ENCODE data around the gene MED15. TPM values are rescaled to one million over a fixed set of nuclear protein-coding genes. Genes with fewer than 3 reads are reported as not detected.
"Not testable (repeated sequence)": the region's sequence is repeated elsewhere in the genome, so short reads cannot be mapped to it uniquely, and the experiment has no call there.

MED15 gene
- total RNA-seq, 1 donor from 2014 or later, result 149 TPM

DNA sequence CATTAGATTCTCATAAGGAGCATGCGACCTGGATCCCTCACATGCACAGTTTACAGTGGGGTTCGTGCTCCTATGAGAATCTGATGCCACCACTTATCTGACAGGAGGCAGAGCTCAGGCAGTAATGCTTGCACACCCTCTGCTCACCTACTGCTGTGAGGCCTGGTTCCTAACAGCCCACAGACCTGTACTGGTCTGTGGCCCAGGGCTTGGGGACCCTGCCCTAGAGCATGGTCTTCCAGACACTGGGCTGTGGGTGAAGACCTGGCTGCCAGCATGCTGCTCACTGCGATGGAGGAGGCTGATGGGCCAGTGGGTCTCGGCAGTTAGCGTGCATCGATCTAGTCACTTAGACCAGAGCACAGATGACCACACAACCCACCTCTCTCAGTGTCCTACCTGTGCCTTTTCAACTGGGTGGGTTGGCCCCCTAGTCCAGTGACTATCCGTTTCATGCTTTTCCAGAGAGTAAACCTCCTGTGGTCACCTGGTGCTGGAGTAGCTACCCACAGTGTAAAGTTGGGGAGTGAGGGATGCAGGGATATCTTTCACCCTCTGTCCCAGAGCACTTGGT, 21.1 kb downstream of the MED15 start:
- intact Hi-C loops (cut with micrococcal nuclease), result no loop called here

DNA sequence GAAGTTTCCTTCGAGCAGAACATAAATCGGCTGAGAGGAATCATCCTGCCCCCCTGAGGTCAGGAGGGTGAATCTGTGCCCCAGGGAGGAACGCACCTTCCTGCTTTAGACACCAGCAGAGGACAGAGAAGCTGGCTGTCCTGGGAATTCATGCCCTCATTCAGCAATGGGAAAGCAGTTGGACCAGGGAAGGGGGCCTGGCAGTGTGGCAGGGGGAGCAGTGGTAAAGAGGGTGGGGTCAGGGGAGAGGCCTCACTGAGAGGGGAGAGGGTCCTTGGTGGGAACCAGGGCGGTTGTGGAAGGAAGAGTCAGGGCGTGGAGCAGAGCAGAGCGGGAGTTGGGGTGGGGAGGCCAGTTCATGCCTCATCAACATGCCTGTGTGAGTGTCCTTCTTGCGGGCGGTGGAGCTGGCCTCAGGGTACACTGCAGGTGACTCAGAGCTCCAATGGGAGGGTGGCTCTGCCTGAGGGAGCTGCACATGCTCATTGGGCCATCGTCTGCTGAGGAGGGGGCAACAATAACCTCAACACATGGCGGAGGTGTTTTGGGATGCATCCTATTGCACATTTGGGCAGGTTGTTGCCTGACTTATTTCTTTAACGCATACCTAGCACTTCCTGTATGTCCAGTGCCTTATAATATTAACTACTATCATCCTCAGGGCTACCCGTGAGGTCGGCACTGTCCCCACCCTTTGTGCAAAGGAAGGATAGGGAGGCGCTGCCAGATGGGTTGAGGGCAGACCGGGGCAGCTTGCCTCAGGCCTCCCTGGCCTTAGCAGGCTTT, 23.2 kb downstream of the MED15 start:
- intact Hi-C loops (cut with micrococcal nuclease), result no loop called here

DNA sequence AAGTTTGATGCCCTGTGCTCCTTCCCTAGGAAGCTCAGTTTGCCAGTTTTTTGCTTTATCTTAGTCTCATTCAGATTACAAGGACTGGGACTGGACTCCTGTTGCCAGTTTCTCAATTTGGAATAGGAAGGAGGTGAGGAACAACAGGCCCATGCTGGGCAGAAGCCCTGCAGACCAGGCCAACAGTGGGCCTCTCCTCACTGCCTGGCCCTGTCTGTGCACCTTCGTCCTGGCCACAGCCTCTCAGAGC, 23.7 kb downstream of the MED15 start:
- intact Hi-C loops (cut with micrococcal nuclease), result no loop called here

DNA sequence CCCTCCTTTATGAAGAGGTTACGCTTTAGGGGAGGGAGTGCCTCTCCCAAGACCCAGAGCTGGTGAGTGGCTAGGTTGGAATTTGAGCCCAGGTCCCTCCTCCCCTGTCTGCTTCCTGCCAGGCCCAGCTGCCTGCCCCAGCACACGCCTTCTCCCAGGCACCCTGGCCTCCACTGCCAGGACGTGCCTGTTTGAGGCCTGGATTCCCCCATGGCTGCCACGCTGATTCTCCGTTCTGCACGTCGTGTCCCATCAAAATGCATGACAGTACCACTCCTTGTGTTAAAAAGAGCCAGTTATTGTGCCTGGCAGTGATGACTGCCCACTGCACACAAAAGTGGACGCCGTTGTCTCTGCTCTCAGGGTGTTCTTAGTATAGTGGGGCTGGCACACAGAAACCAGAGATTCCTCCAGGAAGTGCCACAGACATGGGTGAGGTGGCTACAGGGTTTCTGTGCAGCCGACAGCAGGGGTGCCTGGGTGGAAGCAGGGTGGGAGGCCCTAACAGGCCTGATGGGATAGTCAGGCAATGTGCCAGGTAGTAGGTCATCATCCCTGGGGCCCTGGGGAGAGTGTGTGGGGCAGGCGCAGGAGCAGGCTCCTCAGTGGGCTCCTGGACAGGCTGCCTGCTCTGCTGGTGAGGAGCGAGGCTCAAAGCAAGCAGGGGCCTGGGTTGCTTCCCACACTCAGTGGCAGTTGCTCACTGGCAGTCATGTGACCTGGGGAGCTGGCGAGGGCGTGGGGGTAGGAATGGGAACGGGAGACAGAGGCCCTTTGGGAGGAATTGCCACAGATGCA, 24.2 kb downstream of the MED15 start:
- intact Hi-C loops (cut with micrococcal nuclease), result no loop called here

DNA sequence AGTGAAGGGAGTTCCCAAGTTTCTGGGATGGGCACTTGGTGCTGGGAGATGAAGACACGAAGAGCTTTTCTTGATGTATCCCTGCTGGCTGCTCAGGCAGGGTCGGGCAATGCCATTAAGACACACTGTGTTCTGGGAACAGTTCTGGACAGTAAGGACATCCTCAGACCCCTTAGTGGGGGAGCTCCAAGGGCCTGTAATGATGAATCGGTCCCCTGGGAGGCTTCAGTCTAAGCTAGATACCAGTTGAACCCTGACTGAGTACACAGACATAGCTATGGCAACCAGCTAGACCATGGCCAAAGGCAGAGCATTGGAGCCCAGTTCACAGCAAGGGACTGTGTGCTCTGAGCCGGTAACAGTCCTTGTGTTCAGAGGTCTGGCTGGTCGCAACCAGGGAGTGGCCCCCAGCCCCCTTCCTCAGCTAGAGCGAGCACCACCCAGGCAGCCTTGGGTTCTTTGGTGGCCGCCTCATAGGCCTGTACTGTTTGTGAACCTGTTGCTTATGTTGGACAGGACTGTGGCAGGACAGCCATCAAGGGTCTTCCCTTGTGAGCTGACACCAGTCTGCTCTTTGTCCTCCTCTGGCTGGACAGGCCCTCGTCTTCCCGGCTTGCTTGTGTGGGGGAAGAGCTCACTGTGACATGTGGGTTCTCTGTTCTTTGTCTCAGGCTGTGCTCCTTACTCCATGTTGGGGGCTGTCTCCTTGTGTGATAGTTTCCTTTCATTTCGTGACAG, 25.0 kb downstream of the MED15 start:
- intact Hi-C loops (cut with micrococcal nuclease), result no loop called here

DNA sequence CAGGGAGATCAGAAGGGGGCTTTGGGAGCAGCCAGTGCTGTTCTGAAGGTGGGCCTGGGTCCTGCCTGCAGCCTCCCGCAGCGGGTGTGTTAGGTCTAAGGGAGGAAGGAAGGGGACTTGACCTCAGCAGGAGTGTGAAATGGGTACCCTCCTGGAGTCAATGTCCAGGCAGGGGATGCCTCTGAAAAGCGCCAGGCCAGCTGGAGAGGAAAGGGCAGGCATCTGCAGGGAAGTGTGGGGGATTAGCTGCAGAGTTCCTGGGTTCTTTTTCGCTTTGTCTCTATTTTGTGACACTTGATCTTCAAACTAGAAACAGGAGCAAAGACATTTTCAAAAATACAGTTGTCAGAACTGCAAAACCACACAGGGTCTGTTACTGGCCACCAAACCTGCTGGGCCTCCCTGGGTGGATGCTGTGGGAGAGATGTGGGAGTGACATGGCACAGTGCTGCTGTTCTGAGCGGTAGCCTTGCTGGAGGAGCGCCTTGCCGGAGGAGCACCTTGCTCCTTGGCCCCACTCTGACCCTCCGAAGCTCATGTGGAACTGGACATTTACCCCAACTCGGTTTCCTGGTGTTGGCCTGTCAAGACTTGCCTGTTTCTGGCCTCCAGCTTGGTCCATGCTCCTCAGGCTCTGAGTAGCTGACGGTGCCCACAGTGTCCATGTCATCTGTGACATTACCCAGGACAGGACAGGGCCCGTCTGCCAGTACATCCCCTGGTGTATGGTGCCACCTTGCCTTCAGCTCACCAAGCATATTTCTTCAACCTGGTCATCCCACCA, 25.9 kb downstream of the MED15 start:
- intact Hi-C loops (cut with micrococcal nuclease), result no loop called here

DNA sequence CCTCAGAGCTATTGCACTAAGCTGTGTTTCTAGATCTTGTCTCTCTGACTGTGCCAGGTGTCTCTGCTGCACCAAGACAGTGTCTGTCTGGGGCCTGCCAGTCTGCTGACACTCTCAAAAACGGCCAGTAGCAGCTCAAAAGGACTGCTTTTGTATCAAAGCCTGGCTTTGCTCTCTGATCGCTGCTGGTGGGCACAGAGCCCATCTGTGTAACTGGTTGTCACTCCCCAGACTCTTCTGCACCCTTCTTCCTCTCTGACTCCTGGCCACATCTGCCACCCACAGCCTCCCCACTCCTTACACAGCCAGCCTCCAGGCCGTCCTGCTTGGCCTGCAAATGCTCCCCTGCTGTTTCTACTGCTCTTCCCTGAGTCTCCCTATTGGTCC, 26.5 kb downstream of the MED15 start:
- intact Hi-C loops (cut with micrococcal nuclease), result no loop called here

DNA sequence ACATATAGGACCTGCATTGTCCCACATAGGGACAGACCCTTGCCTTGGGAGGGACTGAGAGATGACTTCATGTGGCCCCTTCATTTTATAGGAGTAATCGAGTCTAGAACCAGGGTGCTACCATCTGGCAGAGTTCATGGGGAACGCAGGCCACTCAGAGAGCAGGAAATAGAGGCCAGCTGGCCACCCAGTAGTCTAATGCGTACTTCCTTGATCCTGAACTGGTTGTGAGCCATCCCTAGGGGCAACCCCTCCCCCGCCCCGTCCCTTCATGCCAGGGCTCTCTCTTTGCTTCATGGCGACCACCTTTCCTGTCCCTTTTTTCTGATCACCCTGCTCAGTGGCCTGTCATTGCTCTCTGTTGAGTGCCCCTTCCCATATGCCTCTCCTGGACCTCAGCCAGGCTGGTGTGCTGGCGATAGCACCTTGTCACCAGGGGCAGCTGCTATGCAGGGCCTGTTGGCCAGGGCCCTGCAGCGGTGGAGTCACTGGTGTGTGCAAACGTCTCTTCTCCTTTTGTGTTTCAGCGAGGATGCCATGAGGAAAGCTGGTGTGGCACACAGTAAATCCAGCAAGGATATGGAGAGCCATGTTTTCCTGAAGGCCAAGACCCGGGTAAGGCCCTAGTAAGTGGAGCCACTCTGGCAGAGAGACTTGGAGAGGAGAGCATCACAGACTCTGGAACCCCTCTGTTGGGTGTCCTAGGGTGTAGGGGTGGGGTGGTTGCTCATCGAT, 29.3 kb downstream of the MED15 start:
- intact Hi-C loops (cut with micrococcal nuclease), result no loop called here

DNA sequence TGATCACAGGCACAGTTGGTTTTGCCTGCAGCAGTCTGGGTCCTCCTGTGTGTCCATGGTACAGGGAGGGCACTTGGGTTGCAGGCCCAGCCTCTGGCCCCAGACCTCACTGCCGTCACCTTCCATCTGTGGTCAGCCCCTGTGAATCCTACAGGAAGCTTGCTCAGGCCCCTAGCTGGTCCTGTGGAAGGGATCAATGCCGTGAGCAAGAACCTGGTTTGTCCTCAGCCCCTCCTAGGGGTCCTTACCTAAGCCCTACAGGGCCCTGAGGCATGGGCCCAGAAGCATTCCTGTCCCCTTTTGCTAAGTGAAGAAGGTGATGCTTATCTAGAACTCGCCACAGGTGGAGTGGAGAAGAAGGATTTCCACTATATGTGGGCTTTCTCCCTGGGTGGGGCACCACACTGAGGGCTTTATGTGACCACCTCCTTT, 29.9 kb downstream of the MED15 start:
- intact Hi-C loops (cut with micrococcal nuclease), result no loop called here

DNA sequence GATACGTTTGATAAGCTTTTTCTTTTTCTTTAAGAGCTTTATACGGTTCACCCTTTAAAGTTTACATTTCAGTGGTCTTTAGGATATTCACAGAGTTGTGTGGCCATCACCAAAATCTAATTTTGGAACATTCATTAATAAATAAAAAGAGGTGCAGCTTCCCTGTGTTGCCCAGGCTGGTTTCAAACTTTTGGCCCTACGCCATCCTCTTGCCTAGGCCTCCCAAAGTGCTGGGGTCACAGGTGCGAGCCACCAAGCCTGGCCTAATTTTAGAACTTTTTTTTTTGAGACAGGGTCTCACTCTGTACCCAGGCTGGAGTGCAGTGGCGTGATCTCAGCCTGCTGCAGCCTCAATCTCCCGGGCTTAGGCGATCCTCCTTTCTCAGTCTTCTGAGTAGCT, 30.6 kb downstream of the MED15 start:
- intact Hi-C loops (cut with micrococcal nuclease), result no loop called here

DNA sequence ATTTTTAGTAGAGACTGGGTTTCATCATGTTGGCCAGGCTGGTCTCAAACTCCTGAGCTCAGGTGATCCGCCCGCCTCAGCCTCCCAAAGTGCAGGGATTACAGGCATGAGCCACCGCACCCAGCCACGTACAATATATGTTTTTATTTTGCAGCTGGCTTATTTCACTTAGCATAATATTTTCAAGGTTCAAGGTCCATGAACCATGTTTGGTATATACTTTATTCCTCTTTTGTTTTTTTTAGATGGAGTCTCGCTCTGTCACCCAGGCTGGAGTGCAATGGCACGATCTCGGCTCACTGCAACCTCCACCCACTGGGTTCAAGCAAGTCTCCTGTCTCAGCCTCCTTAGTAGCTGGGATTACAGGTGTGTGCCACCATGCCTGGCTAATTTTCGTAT, 31.5 kb downstream of the MED15 start:
- intact Hi-C loops (cut with micrococcal nuclease), result not testable (repeated sequence)

DNA sequence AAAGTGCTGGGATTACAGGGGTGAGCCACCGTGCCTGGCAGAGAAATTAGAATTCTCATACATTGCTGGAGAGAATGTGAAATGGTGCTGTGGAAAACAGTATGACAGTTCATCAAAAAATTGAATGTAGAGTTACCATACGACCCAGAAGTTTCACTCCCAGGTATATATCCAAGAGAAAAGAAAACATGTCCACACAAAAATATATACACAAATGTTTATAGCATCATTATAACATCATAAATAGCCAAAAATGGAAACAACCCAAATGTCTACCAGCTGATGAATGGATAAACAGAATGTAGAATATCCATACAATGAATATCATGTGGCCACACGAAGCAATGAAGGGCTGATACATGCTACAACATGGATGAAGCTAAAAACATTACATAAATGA, 34.6 kb downstream of the MED15 start:
- intact Hi-C loops (cut with micrococcal nuclease), result no loop called here

DNA sequence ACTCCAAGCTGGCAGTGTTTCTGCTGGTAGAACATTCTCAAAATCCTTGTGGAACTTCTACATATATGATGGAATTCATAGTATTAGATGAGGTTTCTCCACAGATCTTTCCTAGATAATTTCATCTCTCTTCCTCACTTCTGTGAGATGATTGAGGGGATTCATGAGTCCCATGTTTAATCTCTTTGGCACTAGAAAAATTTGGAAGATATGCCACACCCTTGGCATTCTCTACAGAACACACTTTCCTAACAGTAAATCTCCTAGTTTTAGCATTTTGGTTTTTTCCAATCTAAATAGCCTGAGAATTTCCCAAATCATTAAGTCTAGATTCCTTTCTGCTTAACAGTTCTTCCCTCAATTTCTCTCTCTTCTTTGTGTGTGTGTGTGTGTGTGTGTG, 35.3 kb downstream of the MED15 start:
- intact Hi-C loops (cut with micrococcal nuclease), result no loop called here

DNA sequence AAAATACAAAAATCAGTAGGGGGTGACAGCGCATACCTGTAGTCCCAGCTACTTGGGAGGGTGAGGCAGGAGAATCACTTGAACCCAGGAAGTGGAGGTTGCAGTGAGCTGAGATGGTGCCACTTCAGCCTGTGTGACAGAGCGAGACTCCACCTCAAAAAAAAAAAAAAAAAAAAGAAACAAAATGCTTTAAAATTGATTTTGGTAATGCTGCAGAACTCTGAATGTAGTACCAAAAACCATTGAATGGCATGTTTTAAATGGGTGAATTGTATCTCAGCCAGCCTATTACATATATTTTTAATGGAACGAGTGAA, 37.9 kb downstream of the MED15 start:
- intact Hi-C loops (cut with micrococcal nuclease), result not testable (repeated sequence)

DNA sequence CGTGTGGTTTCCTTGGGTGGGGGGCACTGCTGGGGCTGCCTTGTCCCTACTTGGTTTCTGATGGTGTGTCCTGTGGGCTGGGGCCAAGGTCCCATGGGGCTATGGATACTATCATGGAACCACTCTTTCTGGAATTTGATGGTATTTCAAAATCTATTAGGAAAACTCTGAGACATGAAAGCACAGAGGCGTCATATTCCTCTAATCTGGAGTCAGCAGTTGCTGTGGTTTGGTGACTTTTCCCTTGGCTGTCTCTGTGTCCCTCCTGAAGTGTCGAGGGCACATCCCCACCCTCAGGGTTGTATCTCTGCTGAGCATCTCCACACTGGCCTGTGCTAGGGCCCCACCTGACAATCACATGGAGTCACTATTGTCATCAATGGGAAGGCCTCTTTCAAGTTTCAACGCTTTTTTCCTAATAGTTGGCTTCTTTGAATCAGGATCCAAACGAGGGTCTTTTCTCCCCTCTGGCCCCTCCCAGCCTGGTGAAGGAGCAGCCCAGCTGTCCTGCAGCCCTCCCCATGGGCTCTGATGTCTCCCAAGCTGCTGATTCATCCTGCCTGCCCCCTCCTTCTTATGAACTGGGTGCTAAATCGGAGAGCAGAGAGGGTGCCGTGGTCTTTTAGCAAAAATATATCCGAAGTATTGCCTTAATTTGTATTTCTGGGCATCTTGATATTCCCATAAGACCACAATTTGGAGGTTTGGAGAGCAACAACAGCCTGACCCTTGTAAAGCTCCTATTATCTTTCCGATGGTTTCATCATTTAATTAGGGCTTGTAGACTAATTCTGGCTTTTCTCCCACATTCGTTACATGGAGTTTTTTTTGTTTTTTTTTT, 38.5 kb downstream of the MED15 start:
- intact Hi-C loops (cut with micrococcal nuclease), result no loop called here

DNA sequence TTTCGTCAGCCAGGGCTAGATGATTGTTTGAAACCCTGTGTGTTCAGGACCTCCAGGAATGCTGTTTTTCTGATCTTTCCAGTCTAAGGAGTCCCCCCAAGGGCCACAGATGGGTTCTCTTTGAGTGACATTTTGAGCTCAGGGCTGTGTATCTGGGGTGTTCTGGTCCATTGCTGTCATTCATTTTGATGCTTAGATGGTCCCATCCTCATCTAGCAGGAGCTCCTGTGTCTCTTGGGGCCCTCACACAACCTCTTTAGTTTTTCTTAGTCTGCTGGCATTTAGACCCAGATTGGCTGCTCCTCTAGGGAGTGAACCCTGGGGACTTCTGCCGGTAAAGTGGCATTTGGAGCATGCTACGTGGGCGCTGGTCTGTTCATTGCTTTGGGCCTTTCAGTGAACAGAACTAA, 39.1 kb downstream of the MED15 start:
- intact Hi-C loops (cut with micrococcal nuclease), result no loop called here

DNA sequence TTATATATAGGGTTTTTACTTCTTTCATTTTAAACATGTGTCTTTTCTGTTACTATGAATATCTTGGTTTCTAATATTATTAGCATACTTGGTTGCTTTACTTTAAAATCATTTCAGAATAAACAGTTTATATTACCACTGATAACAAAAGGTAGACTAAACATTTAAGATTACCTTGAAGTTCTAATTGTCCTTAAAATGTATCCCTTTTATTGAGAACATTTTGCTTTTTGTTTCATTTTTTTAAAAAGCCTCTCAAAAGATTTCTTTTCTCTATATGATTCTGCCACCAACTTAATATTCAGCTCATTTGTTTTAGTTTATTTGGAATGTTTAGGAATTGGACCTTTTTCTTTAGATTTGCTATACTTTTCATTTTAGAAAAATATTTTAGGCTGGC, 39.6 kb downstream of the MED15 start:
- intact Hi-C loops (cut with micrococcal nuclease), result no loop called here

DNA sequence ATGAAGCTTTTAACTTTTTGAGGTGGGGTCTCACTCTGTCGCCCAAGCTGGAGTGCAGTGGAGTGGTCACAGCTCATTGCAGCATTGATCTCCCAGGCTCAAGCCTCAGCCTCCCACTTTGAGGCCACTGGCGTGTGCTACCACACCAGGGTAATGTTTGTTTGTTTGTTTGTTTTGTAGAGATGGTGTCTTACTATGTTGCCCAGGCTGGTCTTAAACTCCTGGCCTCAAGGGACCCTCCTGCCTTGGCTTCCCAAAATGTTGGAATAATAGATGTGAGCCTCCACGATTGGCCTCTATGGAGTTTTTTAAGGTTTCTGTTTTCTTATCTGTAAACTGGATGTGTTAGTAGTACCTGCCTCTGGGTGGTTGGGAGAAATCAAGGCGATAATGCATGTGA, 41.4 kb downstream of the MED15 start:
- intact Hi-C loops (cut with micrococcal nuclease), result loop anchor here (1.0 kb wide), 1 partner anchor 8 kb away; no protein-coding TSS in a partner anchor

DNA sequence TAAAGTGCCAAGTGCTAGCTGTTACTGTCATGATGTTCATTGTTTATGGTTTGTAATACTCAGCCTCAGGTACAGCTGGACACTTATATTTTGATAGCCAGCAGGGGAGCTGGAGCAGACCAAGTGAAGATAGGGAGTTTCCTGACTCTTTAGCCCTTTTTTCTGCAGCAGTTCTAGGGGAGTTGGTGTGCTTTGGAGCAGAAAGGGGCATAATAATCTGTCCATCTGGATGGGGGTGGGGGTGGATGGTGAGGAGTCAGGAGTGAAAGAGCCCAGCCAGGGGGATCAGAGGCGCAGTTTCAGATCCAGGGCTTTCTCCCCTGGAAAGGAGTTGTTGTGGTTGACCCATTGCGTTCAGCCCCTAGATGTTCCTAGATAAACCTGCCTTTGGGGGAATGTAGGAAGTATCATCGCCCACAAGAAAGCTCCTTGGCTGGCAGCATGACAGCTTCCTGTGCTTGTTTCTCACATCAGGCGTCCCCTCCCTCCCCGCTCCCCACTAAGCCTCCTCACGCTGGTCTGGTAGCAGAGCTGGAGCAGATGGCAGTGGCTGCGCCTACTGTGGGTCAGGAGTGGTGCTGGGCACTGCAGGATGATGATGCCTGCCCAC, 41.9 kb downstream of the MED15 start:
- intact Hi-C loops (cut with micrococcal nuclease), result loop anchor here (1.0 kb wide), 1 partner anchor 8 kb away; no protein-coding TSS in a partner anchor
